NK-92 (cell line): ENCODE measurements around the gene B3GALT6.

ENCODE experiments used
- DNase-seq: peaks from one replicate; lab custom pipeline; 2025; ENCODE audit not compliant: unreplicated experiment; lab: John Stamatoyannopoulos, UW

B3GALT6 gene

DNA sequence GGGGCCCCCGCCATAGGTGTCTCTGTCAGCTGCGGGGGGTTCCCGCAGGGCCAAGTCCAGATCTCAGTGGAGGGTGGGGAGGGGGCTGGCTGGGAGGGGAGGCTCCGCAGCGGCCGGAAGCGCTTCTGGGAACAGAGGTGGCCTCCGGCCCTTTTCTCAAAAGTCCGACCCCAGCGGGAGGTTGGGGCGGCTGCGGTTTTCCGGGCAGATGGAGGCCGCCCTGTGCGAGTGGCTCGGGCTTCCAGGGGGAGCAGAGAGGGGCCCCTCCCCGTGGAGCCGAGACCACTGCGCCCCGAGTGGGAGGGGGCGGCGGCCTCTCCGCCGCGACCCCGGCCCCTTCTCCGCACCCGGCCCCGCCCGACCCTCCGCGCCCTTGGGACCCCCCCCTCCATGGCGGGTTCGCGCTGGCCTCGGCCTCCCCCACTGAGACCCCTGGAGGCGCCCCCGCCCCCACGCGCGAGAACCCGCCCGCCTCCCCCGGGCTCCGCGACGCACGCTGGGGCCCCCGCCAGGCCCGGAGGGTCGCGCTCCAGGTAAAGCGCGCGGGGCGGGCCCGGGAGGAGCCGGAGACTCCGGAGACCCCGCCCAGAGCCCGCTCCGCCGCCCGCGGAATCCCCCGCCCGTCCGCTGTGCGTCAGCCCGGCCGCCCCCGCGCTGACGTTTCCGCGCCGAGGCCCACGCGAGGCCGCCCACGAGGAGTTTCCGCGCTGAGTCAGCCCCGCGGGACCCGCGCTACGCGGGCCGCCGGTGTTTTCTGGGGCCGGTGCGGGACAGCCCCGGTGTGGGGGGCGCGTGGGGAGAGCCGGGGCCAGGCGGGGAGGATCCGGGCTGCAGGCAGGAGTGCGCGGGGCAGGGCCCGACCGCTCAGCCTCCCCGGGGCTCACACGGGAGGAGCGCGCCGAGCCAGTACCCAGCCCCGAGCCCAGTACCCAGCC is 30.9 kb upstream of the B3GALT6 start:
- DNase-seq = no peak

DNA sequence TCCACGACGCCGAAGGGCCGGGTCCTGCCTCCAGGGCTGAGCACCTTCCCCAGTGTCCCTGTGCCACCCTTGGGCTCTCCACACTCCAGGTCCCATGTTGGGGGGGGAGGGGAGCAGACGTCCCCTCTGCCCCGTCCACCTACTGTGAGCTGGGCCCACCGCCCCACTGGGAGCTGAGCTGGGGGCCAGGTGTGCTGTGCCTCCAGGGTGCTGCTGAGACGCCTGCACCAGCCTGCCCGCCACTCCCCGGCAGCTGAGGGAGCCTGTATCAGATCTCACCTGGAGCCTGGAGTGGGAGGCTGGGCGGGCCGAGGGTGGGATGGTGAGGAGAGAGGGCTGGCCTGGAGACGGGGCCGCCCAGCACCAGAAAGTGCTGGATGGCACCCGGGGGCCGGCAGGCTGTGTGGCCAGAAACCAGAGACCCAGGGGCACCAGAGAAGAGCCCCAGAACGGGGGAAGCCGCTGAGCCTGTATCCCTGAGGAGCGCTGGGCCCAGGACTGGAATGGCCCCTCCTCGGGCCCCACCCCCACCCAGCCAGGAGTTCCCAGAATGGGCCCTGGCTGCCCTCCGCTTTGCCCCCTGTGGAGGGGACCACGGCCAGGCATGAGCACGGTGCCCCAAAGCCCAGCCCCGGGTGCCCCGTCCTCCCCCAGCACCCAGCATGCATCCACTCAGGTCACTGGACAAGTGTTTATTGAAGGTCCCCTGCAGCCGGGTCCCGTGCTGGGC is 29.0 kb upstream of the B3GALT6 start:
- DNase-seq = no peak

DNA sequence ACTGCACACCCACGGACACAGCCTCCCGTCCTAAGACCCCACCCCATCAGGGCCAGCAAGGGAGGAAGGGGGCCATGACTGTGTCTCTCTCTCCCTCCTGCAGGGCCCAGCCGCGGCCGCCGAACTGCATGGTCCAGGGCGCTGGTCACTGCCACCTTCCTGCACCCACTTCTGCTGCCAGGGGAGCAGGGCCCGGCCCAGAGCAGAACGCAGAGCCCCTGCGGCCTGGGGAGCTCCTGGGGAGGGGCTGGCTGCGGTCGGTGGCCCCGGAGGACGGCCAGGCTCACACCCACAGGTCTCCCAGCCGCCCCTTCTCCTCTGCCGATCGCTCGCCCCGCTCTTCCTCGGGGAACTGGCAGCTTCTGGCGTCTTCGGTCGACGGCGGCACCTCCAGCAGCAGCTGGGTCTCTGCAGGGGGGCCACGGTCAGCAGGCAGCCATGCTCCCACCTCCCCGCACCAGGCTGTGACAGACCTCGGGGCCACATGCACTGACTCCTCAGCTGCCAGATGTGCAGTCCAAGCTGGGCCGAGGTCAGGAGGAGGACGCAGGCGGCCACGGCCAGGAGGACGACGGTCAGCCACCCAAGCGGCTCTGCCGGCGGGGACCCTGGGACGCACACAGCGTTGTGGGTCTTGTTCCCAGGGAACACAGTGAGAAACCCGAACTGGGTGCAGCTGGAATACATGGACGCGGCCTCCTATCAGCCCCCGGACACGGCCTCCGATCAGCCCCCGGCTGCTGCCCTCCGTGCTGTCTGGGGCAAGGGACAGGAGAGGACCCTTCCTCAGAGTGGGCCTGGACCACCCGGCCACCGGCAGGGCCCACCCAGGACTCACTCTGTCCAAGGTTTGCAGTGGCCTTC is 28.2 kb upstream of the B3GALT6 start:
- DNase-seq = no peak

DNA sequence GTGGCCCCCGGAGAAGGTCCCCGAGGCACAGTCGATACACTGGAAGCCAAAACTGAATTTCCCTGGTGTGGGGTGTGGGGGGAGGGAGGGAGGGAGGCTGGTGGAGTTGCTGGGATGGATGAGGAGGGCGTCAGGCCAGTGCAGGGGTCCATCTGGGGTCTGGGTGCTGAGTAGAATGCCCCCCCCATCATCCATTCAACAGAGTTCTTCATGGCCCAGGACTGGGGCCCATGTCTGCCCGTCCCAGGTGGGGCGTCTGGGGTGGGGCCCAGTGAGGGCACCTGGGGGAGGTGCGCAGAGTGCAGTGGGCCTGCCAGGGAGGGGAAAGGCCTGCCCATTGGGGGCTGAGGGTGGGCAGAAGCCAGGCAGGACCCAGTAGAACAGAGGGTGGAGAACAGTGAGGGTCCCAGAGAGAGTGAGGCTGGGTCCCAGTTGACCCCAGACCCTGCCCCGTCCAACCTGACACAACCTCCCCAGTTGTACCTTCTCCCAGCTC is 27.6 kb upstream of the B3GALT6 start:
- DNase-seq = no peak

DNA sequence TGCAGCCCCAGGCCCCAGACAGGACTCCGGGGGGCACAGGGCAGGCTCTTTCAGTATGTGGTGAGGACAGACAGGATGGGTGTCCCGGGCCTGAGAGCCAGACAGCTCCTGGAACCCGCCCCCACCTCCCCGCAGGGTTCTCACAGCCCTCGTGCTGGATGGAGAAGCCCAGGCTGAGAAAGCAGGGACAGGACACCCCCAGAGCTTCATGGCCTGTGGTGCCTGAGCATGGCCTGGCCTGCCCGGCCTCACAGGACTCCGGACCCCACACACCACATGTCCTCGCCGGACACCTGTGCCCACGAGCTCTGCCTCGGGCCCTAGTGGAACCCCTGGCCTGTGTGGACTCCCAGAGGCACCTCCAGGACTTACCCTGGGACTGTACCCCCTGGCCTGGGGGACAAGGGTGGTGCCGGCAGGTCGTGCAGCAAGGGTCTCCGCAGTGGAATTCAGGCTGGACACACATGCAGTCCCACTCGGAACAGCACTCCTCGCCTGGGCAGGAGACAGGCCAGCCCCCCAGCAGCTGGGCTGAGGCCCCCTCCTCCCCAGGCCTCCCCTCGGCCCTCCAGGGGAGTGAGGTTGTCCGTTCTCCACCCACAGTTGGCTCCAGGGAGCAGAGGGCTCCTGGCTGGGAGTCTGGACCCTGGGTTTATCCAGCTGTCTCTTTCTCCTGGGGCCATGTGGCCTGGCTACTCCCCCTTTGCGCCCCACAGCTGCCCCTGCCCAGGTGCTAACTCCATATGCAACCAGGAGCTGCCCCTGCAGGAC is 26.9 kb upstream of the B3GALT6 start:
- DNase-seq = no peak

DNA sequence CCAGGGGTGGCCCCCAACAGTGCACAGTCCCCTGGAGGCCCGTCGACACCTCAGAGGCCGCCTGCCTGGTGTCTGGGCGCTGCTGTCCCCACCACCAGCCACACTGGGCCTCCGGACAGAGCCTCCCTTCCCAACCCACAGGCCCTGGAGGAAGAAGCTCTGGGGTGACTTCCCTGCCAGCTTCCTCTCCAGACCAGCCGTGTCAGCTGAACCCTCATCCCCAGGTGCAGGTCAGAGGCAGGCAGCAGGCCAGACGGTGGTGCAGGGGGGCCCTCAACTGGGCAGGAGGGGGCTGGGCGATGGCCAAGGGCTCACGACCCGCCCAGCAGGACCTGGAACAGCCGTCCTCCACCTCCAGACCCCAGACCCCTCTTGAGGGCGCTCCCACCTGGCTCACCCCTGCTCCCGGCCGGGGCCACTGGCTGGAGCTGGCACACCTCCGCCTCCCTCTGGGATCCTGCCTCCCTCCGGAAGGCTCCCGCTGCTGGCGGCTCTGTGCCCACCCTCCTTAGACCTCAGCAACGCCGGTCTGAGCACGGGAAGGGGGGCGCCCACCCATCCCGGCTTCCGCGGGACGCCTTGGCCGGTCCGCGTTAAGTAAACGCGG is 26.2 kb upstream of the B3GALT6 start:
- no peak for DNase-seq

DNA sequence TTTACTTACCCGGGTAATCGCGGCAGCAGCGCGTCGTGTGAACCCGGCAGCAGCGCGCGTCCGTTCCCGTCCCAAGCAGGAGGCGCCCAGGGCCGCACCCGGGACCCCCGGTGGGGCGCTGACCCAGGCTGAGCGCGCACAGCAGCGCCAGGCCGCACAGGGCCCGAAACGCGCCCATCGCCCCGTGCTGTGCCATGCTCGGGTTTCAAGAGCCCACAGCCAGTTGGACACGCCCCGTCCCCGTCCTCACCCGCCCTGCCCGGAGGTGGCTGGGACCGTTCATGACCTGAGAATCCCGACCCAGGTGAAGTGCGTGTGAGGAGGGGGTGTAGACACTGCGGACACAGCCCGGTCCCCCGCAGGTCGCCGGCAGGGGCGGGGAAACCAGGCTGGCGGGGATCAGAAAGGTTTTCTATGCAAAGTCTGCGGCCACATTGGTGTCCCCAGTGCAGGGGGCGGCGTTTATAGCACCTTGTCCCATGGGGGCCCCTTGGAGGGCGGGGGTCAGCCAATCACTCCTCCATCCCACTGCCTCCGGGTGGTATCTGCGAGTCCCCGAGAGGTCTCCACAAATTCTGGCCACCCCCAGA is 25.6 kb upstream of the B3GALT6 start, which contains the start of gene TNFRSF18:
TNFRSF18 (minus strand) TSS at position 217 of the 590 bp plus-strand sequence; CDS start at position 196, 21 bp downstream.
- no peak for DNase-seq

DNA sequence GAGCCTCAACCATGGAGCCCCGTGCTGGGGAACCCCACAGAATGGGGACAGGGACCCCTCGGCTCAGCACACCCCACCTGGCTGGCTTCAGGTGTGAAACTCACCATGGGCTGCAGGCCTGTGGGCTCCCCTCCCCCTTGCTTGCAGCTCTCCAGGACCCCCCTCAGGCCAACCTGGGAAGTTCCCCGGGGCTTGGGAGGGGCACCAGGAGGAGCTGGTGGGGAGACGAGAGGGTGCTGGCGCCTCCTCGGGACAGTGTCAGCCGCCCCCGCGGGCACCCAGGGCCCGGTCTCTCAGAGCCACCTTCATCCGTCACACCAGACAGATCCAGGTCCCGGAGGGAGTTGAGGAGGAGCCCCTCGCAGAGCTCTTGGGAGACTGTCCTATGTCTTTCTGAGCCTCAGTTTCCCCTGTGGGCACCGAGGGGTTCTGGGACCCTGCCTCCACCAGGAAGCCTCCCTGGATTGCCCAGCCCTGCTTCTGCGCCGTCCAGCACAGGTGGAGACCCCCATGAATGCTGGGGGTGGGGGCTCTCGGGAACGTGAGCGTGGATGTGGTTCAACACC is 25.0 kb upstream of the B3GALT6 start:
- DNase-seq = no peak

DNA sequence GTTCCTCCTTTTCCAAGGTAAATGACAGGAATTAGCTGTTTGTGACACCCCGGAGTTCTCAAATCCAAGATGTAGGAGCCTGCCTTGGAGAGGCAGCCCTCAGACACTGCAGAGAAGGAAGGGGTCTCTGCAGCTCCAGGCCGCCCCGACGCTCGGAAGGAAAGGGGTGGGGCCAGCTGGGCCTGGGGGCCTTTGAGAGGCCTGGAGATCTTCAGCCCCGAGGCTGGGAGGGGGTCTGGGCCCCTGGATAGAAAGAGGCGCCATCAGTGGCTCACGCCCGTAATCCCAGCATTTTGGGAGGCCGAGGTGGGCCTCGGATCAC is 24.5 kb upstream of the B3GALT6 start:
- DNase-seq = no peak

DNA sequence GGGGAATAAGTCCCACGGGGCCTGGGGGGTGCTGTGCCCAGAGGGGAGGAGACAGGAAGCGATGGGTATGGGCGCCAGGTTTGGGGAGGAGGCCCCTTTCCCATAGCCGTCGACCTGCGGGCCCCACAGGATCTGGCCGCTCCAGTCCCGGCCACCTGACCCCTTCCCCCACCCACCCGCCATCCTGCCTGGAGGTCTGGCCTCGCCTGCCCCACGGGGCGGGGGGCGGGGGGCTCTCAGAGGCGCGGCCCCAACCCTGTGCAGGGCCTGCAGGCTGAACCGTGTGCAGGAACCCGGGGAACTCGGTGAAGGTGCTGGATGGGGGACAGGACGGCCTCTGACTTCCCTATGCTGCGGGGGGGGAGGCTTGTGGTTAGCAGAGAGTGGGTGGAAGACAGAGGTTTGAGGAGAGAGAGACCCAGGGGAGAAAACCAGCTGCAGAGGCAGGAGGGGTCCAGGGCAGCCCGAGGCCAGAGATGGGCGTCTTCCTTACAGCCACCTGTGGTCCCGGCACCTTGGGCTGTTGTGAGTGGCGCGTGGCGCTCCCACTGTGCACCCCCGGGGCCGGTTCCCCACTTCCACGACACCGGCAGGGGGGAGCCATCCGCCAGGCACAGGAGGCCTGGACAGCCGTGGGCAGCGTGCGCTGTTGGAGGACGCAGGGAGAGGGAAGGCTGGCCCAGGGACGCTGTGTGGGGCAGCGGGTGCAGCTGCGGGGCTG is 23.2 kb upstream of the B3GALT6 start:
- no peak for DNase-seq

DNA sequence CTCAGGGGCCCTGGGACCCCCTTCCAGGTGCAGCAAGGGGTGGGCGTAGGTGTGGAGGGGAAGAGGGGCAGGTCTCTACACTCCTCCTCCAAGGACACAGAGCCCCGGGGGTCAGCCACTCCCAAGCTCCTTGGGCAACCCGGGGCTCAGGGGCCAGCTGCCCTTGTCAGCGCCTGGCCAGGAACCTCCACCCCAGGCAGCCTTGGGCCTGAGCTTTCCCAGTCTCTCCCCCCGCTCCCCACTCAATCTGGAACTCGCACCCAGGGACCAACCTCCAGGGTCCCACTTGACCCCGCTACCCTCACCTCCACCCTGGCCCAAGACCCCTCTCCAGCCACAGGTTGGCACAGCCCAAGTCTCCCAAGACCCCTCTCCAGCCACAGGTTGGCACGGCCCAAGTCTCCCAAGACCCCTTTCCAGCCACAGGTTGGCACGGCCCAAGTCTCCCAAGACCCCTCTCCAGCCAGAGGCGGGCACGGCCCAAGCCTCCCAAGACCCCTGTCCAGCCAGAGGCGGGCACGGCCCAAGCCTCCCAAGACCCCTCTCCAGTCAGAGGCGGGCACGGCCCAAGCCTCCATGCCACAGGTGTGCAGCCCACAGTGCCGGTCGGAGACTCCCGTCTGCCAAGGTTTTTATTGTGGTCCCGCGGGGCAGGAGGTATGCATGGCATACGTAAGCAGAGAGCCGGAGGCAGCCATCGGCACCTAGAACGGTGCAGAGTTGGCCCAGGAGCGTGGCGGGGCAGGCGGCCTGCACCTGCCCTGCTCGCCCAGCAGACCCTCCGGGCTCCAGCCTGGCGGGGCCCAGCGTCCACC is 21.1 kb upstream of the B3GALT6 start:
- DNase-seq = no peak

DNA sequence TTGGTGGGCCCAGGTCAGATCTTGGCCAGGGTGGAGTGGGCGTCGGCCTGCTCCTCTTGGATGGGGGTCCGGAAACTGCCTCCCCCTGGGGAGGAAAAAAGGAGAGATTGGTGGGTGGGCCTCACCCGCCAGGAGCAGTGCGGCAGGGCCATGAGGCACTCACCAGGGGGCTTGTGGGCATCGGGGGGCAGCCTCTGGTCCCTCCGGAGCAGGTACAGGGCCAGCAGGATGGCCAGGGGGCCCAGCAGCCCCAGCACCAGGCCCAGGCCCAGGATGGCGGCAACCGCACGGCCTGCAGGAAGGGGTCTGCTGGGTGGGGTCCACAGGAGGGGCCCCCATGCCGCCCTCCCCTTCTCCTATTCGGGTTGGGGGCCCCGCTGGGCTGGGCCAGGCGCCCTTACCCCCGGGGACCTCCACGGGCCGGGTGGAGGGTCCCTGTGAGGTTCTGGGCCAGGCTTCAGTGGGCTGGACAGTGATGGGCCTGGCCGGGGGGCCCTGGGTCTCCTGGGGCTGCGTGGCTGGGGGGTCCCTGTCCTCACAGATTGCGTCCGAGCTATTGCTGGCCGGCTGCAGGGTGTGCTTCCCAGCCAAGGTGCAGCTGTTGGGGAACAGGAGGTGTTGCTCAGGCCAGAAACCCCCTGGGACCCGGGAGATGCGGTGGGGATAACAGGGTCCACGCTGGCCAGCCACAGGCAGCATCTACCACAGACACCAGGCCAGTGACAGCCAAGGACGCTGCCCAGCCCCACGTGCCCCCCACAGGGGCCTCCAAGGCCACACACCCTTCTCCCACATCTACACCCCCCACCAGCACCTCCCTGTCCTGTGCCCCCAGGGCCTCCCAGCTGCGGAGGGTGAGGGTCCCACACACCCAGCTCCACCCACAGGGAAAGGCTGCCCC is 20.2 kb upstream of the B3GALT6 start:
- DNase-seq = no peak

DNA sequence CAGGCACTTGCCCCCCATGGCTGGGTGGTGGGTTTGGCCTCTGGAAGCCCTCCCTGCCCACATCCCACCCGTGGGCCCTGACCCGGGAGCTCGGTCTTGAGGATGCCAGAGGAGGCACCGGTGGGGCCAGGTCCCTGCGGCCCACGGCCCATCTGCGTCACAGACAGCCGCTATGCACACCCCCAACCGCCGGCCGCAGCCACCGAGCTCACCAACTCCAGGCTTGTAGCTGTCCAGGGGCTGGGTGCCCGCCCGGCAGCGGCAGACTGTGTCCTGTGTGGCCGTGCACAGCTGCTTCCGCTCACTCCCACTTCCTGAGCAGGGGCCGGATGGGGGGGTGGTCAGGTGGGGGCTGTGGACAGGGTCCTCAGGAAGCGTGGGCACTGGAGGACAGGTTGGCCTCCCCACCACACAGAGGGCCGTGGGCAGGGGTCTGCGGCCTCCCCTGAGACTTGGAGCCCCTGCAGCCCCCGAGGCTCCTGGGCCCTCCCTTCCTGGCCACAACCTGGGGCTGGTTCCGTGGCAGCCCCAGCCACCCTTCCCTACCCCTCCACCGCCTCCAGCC is 19.2 kb upstream of the B3GALT6 start:
- no peak for DNase-seq

DNA sequence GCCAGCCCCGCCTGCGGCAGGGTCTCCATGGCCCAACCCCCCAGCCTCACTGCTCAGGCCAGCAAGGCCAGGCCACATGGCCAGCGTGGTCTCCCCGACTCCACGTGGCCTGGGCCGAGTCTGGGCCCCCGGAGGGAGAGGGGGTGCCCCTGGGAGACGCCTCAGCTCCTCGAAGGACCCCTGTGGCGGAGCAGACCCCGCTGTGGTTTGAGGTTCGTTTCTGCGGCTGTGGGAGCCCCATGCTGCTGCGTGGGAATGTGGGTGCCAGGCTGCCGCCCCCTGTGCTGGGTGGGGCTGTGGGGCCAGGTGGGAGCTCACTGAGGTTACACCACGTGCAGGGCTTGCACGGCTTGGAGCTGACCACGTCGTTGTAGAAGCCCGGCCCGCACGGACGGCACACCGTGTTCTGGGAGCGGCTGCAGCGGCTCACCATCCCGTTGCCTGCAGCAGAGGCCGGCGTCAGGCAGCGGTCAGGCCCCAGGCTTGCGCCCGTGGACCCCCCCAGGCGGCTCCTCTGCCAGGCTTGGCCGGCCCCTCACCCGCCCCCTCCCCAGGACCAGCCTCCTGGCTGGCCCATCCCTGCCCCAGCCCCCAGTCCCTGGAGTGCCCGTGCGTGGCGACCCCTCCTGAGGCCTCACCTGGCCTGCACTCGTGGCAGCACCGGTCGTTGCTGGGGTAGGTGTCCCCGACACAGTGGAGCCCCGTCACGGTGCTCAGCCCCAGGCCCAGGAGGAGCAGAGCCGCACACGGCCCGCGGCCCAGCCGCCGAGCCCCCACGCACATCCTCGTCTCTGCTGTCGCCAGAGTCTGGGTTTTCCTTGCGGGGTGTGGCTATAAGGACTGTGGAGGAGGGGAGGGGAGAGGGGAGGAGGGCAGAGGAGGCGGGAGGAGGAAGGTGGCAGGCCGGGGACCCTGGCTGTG is 18.4 kb upstream of the B3GALT6 start, which contains the start of gene TNFRSF4:
TNFRSF4 (minus strand) TSS at position 809 of the 921 bp plus-strand sequence; CDS start at position 783, 26 bp downstream.
- DNase-seq = no peak

DNA sequence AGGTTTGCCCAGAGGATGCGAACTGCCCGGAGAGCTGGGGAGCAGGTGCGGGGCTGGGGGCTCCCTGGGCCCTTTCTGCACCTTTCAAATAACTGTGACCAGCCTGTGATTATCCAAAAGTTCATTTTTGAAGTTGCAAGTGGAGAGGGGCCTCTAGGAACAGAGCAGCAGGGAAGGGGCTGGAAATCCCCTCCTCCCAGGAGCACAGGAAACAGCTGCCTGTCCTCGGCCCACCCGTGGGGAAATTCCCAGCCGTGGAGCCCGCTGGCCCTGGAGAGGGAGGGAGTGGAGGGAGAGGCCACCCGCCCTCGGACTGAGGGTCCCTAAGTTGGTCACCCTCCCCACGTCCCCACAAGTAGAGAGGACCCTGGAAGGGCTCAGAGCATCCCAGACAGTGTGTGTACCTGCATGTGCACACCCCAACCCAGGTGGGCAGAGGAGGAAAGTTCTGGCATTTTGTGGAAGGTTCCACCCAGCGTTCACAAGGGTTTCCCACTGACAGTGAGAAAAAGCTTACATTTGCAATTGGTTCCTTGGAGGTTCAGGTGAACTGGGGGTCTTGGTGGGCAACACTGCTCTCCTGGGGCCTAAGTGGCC is 16.9 kb upstream of the B3GALT6 start:
- DNase-seq = no peak
